K562 (cell line): ENCODE results near the gene CCL8. TPM values are rescaled to one million over a fixed set of nuclear protein-coding genes. Genes with fewer than 3 reads are reported as not detected.

Source experiments
- ATAC-seq: fragments of 200-7000 bp; cut with Tn5 transposase; 3 replicates; pipeline ENCODE4 v1.9.1; 2020; ENCODE audit warnings: moderate library complexity
- BruUV-seq: library from RNA; stranded (reverse); fragments of 400-500 nt; replicated peaks from 2 replicates; lab custom pipeline; 2021; lab: Mats Ljungman, UMichigan
- CTCF ChIA-PET: fragments of 300-600 bp; formaldehyde crosslinking; extraction: SDS; loops from one replicate; lab custom pipeline; 2021; ENCODE audit warnings: low intra/inter-chr PET ratio; lab: Yijun Ruan, JAX
- POLR2A ChIA-PET: fragments of 300-600, 350-650 bp; sonication (Branson Sonifier 250); formaldehyde crosslinking; extraction: SDS; loops from one replicate; lab custom pipeline; 2021; ENCODE audit warnings: antibody characterized with exemption, inconsistent platforms; lab: Yijun Ruan, JAX
- DNase-seq, 4 experiments: peaks; one replicate each; pipeline versions ENCODE4 v3.0.0 to v3.0.0-alpha.2; 2011 to 2018; ENCODE audit warnings: low spot score in 3 of 4, mixed read lengths in 3 of 4; ENCODE audit errors: extremely low read depth in 1 of 4
- FAIRE-seq: peaks from 2 replicates; lab custom pipeline; 2011; peaks lifted over from hg19 to GRCh38; lab: Jason Lieb, UNC
- H2AFZ ChIP-seq: 2 replicates; pipeline ENCODE4 v1.6.0; 2011; ENCODE audit warnings: low read depth, low read length, control low read depth, inconsistent platforms
- H3K27ac ChIP-seq: fragments of 200-600 bp; 3 replicates; pipeline ENCODE4 v1.8.0; 2011; ENCODE audit warnings: low read depth, mild to moderate bottlenecking, control low read depth, inconsistent platforms, low read length, moderate library complexity, mixed read lengths; ENCODE audit errors: extremely low read depth
- H3K27me3 ChIP-seq, 2 experiments: fragments of 300-600 bp in 1 of 2; 2 replicates in 1 of 2; 3 replicates in 1 of 2; pipeline versions ENCODE4 v1.6.0 to v1.8.0; 2011; ENCODE audit warnings: inconsistent platforms in 2 of 2, low read length in 2 of 2, mild to moderate bottlenecking in 1 of 2, mixed read lengths in 1 of 2, moderate library complexity in 1 of 2; ENCODE audit not compliant: control insufficient read depth in 2 of 2, insufficient read depth in 2 of 2
- H3K36me3 ChIP-seq: fragments of 300-600 bp; 3 replicates; pipeline ENCODE4 v1.8.0; 2011; ENCODE audit warnings: mild to moderate bottlenecking, low read length, inconsistent platforms; ENCODE audit not compliant: control insufficient read depth, insufficient read depth
- H3K4me1 ChIP-seq, 2 experiments: fragments of 200-600 bp in 1 of 2; replicated peaks in 1 of 2; 2 replicates in 1 of 2; 3 replicates in 1 of 2; pipeline versions ENCODE4 v1.5.1 to v1.8.0; 2011; ENCODE audit warnings: inconsistent platforms in 2 of 2, low read length in 2 of 2, mild to moderate bottlenecking in 1 of 2, mixed read lengths in 1 of 2, moderate library complexity in 1 of 2; ENCODE audit not compliant: control insufficient read depth in 2 of 2, insufficient read depth in 2 of 2
- H3K4me2 ChIP-seq: 2 replicates; pipeline ENCODE4 v1.6.1; 2011; ENCODE audit warnings: low read length, control low read depth, inconsistent platforms, mixed read lengths; ENCODE audit not compliant: insufficient read depth
- H3K4me3 ChIP-seq: fragments of 200-600 bp; sonication (generic), shearing (Covaris generic); 2 replicates; pipeline ENCODE4 v1.5.1; 2016; ENCODE audit warnings: control low read depth, inconsistent platforms
- H3K79me2 ChIP-seq: fragments of 200-600 bp; 3 replicates; pipeline ENCODE4 v1.8.0; 2011; ENCODE audit warnings: low read length, inconsistent platforms; ENCODE audit not compliant: control insufficient read depth, insufficient read depth
- H3K9ac ChIP-seq, 2 experiments: 2 replicates each; pipeline versions ENCODE4 v1.6.0 to v1.6.1; 2011; ENCODE audit warnings: low read depth in 2 of 2, low read length in 2 of 2, control low read depth in 1 of 2, inconsistent platforms in 1 of 2, mild to moderate bottlenecking in 1 of 2, mixed read lengths in 1 of 2; ENCODE audit not compliant: insufficient read depth in 1 of 2
- H3K9me1 ChIP-seq: one replicate; pipeline ENCODE4 v1.6.0; 2011; ENCODE audit warnings: inconsistent platforms, mild to moderate bottlenecking, low read length, moderate library complexity; ENCODE audit not compliant: control insufficient read depth, insufficient read depth
- H3K9me3 ChIP-seq: replicated peaks from 2 replicates; pipeline ENCODE4 v1.5.1; 2011; ENCODE audit warnings: low read depth, low read length, inconsistent platforms; ENCODE audit not compliant: control insufficient read depth, insufficient read depth
- H4K20me1 ChIP-seq: replicated peaks from 2 replicates; pipeline ENCODE4 v1.6.1; 2011; ENCODE audit warnings: low read length, inconsistent platforms, mixed read lengths; ENCODE audit not compliant: control insufficient read depth, insufficient read depth
- EZH2 ChIP-seq: IDR thresholded peaks from 2 replicates; pipeline ENCODE4 v1.6.1; 2012; ENCODE audit warnings: low read depth, mild to moderate bottlenecking, inconsistent platforms, low read length, borderline replicate concordance
- GATA2 ChIP-seq: sonication (generic); formaldehyde crosslinking; IDR thresholded peaks from 2 replicates; pipeline ENCODE4 v1.4.0; 2020; ENCODE audit warnings: mild to moderate bottlenecking, missing genetic modification reagents
- KHSRP ChIP-seq: fragments of 450-650 bp; IDR thresholded peaks from 2 replicates; pipeline ENCODE4 v1.6.1; 2017
- MTF1 ChIP-seq: fragments of 250-450 bp; sonication (Bioruptor Pico); IDR thresholded peaks from 2 replicates; pipeline ENCODE4 v1.9.0; 2021; ENCODE audit warnings: moderate library complexity, mild to moderate bottlenecking, inconsistent platforms, borderline replicate concordance
- OTX1 ChIP-seq: fragments of 450-650 bp; formaldehyde crosslinking; IDR thresholded peaks from 2 replicates; pipeline ENCODE4 v1.4.0; 2022; ENCODE audit warnings: mild to moderate bottlenecking
- PHF20 ChIP-seq: fragments of 450-650 bp; IDR thresholded peaks from 2 replicates; pipeline ENCODE4 v1.6.1; 2018; ENCODE audit not compliant: partially characterized antibody
- POLR3G ChIP-seq: IDR thresholded peaks from 2 replicates; pipeline ENCODE4 v1.6.1; 2011; ENCODE audit not compliant: insufficient read length, insufficient replicate concordance; ENCODE audit errors: extremely low read depth
- SMAD2 ChIP-seq: fragments of 150-350 bp; IDR thresholded peaks from 2 replicates; pipeline ENCODE4 v1.6.1; 2014; ENCODE audit warnings: low read depth, mild to moderate bottlenecking, low read length
- STAT6 ChIP-seq: sonication (generic); formaldehyde crosslinking; IDR thresholded peaks from 2 replicates; pipeline ENCODE4 v1.8.1; 2023; ENCODE audit warnings: mild to moderate bottlenecking, missing genetic modification reagents
- ZNF764 ChIP-seq: fragments of 250-450 bp; sonication (Bioruptor Pico); IDR thresholded peaks from 2 replicates; pipeline ENCODE4 v1.4.0; 2020; ENCODE audit warnings: low read depth, mild to moderate bottlenecking, moderate library complexity
- WGBS: fragments of 100-300 bp; shearing (Covaris generic); methylation state at CpG from one replicate; pipeline ENCODE4 v1.1.6; 2016; ENCODE audit warnings: low coverage, mixed read lengths; ENCODE audit not compliant: insufficient coverage; ENCODE audit errors: missing lambda C conversion rate; 5-methylcytosine and 5-hydroxymethylcytosine counted together
- in situ Hi-C: fragments of 300-500 bp; cut with MboI; formaldehyde crosslinking; loops from 4 replicates; pipeline ENCODE4 v1.15.0; 2018; ENCODE audit warnings: inconsistent platforms, mixed read lengths
- intact Hi-C: fragments of 100-400 bp; cut with micrococcal nuclease; formaldehyde crosslinking; loops from 2 replicates; pipeline ENCODE4 v1.14.2; 2022
- polyA plus RNA-seq, 8 experiments: library from polyadenylated mRNA; depleted of rRNA in 4 of 8; stranded (reverse) in 5 of 8; unstranded in 3 of 8; fragments of >200 nt; fragmentation: Nextera tagmentation in 2 of 8; fragmentation: Illumina TruSeq in 1 of 8; extraction: Ambion mirVana in 2 of 8; extraction: Trizol in 1 of 8; gene quantifications; 2 replicates each; pipeline versions ENCODE4 v1.2.1 to v1.2.3, GENCODE V29; 2011 to 2014; ENCODE audit warnings: inconsistent platforms in 1 of 8, missing spikeins in 1 of 8
- total RNA-seq, 7 experiments: library from RNA; depleted of rRNA in 6 of 7; stranded (reverse); fragments of >200 nt in 6 of 7; fragmentation: Illumina TruSeq in 2 of 7; extraction: Trizol in 2 of 7; gene quantifications; 2 replicates each; pipeline versions ENCODE4 v1.2.1 to v1.2.3, GENCODE V29; 2011 to 2021; ENCODE audit warnings: low replicate concordance in 1 of 7
- TF ChIP-seq, protein P1 (sequence below), 2 experiments: fragments of 450-650 bp in 1 of 2; sonication (generic) in 1 of 2; formaldehyde crosslinking in 1 of 2; IDR thresholded peaks; 2 replicates each; pipeline versions ENCODE4 v1.7.1 to v1.9.0; 2016 to 2022; ENCODE audit warnings: inconsistent platforms in 1 of 2, mild to moderate bottlenecking in 1 of 2, missing genetic modification reagents in 1 of 2

CCL8 gene
- total and polyA plus RNA-seq, 9 of the 15 experiments (the other 6 are each of a cell fraction or from before 2014, with no cell fraction given), result 0.06 TPM; not detected in 8

GRCh38 chr17:34356194-34356593 lies 37.0 kb downstream of the CCL8 start, which contains the start of gene CCL13:
Gene CCL13, plus strand, starts transcription at chr17:34356480. Its CDS starts 47 bp downstream, at chr17:34356527.
- no peaks in the 10 kb centered on the region for H3K36me3 ChIP-seq
- intact Hi-C loops, result no loop called here
- H3K27ac ChIP-seq, result no peak within 1 kb of the TSS
- no peak for FAIRE-seq
- no peak within 1 kb of the TSS for H3K9ac ChIP-seq
- ChIA-PET POLR2A (interaction anchor here (1.1 kb wide), 1 partner anchor 37 kb away, joined by 3 read pairs; no protein-coding TSS in a partner anchor), CTCF (interaction anchor here (0.9 to 10.2 kb wide), 2 partner anchors 9 to 157 kb away, joined by 3 to 214 read pairs; no protein-coding TSS in a partner anchor)
- no peaks in the 10 kb centered on the region for H3K79me2 ChIP-seq
- no peak for DNase-seq
- ATAC-seq, result no peak
- H3K4me2 ChIP-seq, result no peak within 1 kb of the TSS
- H4K20me1 ChIP-seq, result no peaks in the 10 kb centered on the region
- no peaks in the 10 kb centered on the region; a peak in 1 of 5 replicates for H3K27me3 ChIP-seq
- WGBS, result 6% methylated on average over 3 of the region's 5 CpGs
- no peaks in the 10 kb centered on the region for H3K9me3 ChIP-seq
- no peak within 1 kb of the TSS for H2AFZ ChIP-seq
- BruUV-seq, result no TSS peak
- H3K4me3 ChIP-seq, result no peak within 1 kb of the TSS
- H3K9me1 ChIP-seq, result no peaks in the 10 kb centered on the region
- no peaks in the 10 kb centered on the region for H3K4me1 ChIP-seq
- in situ Hi-C loops, result no loop called here
- no peak for TF ChIP-seq STAT6 (CRISPR knock-in tag)
- no peak for TF ChIP-seq EZH2
- TF ChIP-seq, protein P1, sequence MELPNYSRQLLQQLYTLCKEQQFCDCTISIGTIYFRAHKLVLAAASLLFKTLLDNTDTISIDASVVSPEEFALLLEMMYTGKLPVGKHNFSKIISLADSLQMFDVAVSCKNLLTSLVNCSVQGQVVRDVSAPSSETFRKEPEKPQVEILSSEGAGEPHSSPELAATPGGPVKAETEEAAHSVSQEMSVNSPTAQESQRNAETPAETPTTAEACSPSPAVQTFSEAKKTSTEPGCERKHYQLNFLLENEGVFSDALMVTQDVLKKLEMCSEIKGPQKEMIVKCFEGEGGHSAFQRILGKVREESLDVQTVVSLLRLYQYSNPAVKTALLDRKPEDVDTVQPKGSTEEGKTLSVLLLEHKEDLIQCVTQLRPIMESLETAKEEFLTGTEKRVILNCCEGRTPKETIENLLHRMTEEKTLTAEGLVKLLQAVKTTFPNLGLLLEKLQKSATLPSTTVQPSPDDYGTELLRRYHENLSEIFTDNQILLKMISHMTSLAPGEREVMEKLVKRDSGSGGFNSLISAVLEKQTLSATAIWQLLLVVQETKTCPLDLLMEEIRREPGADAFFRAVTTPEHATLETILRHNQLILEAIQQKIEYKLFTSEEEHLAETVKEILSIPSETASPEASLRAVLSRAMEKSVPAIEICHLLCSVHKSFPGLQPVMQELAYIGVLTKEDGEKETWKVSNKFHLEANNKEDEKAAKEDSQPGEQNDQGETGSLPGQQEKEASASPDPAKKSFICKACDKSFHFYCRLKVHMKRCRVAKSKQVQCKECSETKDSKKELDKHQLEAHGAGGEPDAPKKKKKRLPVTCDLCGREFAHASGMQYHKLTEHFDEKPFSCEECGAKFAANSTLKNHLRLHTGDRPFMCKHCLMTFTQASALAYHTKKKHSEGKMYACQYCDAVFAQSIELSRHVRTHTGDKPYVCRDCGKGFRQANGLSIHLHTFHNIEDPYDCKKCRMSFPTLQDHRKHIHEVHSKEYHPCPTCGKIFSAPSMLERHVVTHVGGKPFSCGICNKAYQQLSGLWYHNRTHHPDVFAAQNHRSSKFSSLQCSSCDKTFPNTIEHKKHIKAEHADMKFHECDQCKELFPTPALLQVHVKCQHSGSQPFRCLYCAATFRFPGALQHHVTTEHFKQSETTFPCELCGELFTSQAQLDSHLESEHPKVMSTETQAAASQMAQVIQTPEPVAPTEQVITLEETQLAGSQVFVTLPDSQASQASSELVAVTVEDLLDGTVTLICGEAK (IDR thresholded peaks at IDR 0.05), result no peak
- TF ChIP-seq, protein P1 (CRISPR knock-in tag; IDR thresholded peaks at IDR 0.05), result no peak
- no peak for TF ChIP-seq SMAD2
- no peak for TF ChIP-seq MTF1
- no peak for TF ChIP-seq OTX1 (CRISPR knock-in tag)
- TF ChIP-seq KHSRP, result no peak
- no peak for TF ChIP-seq POLR3G
- no peak for TF ChIP-seq GATA2 (CRISPR knock-in tag)
- TF ChIP-seq PHF20, result no peak
- TF ChIP-seq ZNF764 (CRISPR knock-in tag), result no peak
